Skeletal muscle tissue (tissue), 4 donors: ENCODE results near the gene TOX3. TPM values are rescaled to one million over a fixed set of nuclear protein-coding genes. Genes with fewer than 3 reads are reported as not detected.

ENCODE experiments used
- H3K27ac ChIP-seq: one replicate; pipeline ENCODE4 v1.7.0; 2013; ENCODE audit warnings: mild to moderate bottlenecking, low read depth, low read length, inconsistent platforms
- H3K27me3 ChIP-seq, 3 donors: one replicate each; pipeline ENCODE4 v1.7.0; 2013; ENCODE audit warnings: low read length in 3 of 3; ENCODE audit not compliant: control insufficient read depth in 3 of 3, insufficient read depth in 3 of 3
- H3K36me3 ChIP-seq, 3 donors: one replicate each; pipeline ENCODE4 v1.7.0; 2013; ENCODE audit warnings: low read length in 3 of 3; ENCODE audit not compliant: control insufficient read depth in 3 of 3, insufficient read depth in 3 of 3
- H3K4me1 ChIP-seq, 3 donors: one replicate each; pipeline ENCODE4 v1.7.0; 2013; ENCODE audit warnings: low read length in 3 of 3, mild to moderate bottlenecking in 3 of 3; ENCODE audit not compliant: control insufficient read depth in 3 of 3, insufficient read depth in 3 of 3
- H3K4me3 ChIP-seq, 3 donors: one replicate each; pipeline ENCODE4 v1.7.0; 2013; ENCODE audit warnings: low read length in 3 of 3
- H3K9ac ChIP-seq, 3 donors: one replicate each; pipeline ENCODE4 v1.7.0; 2013; ENCODE audit warnings: low read length in 3 of 3, mild to moderate bottlenecking in 3 of 3, moderate library complexity in 2 of 3, low read depth in 1 of 3
- H3K9me3 ChIP-seq, 3 donors: one replicate each; pipeline ENCODE4 v1.7.0; 2013; ENCODE audit warnings: low read length in 3 of 3; ENCODE audit not compliant: control insufficient read depth in 3 of 3
- total RNA-seq: library from RNA; depleted of rRNA; stranded (reverse); fragments of >200 nt; gene quantifications from one replicate; pipeline ENCODE4 v1.2.3, GENCODE V29; 2014
- donor health status: Osteomylitis.

Gene TOX3
- total RNA-seq, 1 donor from 2014 or later: 0.52 TPM

GRCh38 chr16:52416888-52417287 lies 130.1 kb downstream of the TOX3 start:
- Histone ChIP-seq H3K9me3 (no peaks in the 10 kb centered on the region), H3K4me3 (no peak overlapping the region), H3K9ac (no peak overlapping the region), H3K36me3 (no peaks in the 10 kb centered on the region), H3K27ac (no peak overlapping the region), H3K4me1 (no peaks in the 10 kb centered on the region), H3K27me3 (no peaks in the 10 kb centered on the region)

- Histone ChIP-seq H3K36me3 (no peaks in the 10 kb centered on the region), H3K4me3 (no peak overlapping the region), H3K27me3 (no peaks in the 10 kb centered on the region), H3K4me1 (no peaks in the 10 kb centered on the region), H3K27ac (no peak overlapping the region), H3K9ac (no peak overlapping the region), H3K9me3 (no peaks in the 10 kb centered on the region)
Observed at GRCh38 chr16:52411011-52411410, 135.9 kb downstream of the TOX3 start.

GRCh38 chr16:52408191-52408845 lies 138.6 kb downstream of the TOX3 start:
- Histone ChIP-seq H3K9ac (no peak overlapping the region), H3K27ac (no peak overlapping the region), H3K36me3 (no peaks in the 10 kb centered on the region), H3K4me1 (no peaks in the 10 kb centered on the region), H3K27me3 (no peaks in the 10 kb centered on the region), H3K4me3 (no peak overlapping the region), H3K9me3 (no peaks in the 10 kb centered on the region)

GRCh38 chr16:52407778-52408177 lies 139.2 kb downstream of the TOX3 start:
- no peak overlapping the region for H3K9ac ChIP-seq
- no peak overlapping the region for H3K27ac ChIP-seq
- no peaks in the 10 kb centered on the region for H3K36me3 ChIP-seq
- no peaks in the 10 kb centered on the region for H3K4me1 ChIP-seq
- no peaks in the 10 kb centered on the region for H3K9me3 ChIP-seq
- H3K27me3 ChIP-seq: no peaks in the 10 kb centered on the region
- no peak overlapping the region for H3K4me3 ChIP-seq

GRCh38 chr16:52405441-52405840 lies 141.5 kb downstream of the TOX3 start:
- no peaks in the 10 kb centered on the region for H3K9me3 ChIP-seq
- H3K4me1 ChIP-seq: no peaks in the 10 kb centered on the region

GRCh38 chr16:52404546-52404945 lies 142.4 kb downstream of the TOX3 start:
- H3K27ac ChIP-seq: no peak overlapping the region
- no peaks in the 10 kb centered on the region for H3K4me1 ChIP-seq
- H3K36me3 ChIP-seq: no peaks in the 10 kb centered on the region
- no peak overlapping the region for H3K9ac ChIP-seq
- H3K9me3 ChIP-seq: no peaks in the 10 kb centered on the region
- H3K4me3 ChIP-seq: no peak overlapping the region
- H3K27me3 ChIP-seq: no peaks in the 10 kb centered on the region

More at GRCh38 chr16:52405441-52405840, 141.5 kb downstream of the TOX3 start:
- H3K27me3 ChIP-seq: no peaks in the 10 kb centered on the region
- H3K4me3 ChIP-seq: no peak overlapping the region
- no peak overlapping the region for H3K9ac ChIP-seq
- H3K36me3 ChIP-seq: no peaks in the 10 kb centered on the region
- H3K27ac ChIP-seq: no peak overlapping the region

- Histone ChIP-seq H3K36me3 (no peaks in the 10 kb centered on the region), H3K27me3 (no peaks in the 10 kb centered on the region), H3K4me1 (no peaks in the 10 kb centered on the region)
Observed at GRCh38 chr16:52399116-52399515, 147.8 kb downstream of the TOX3 start.

GRCh38 chr16:52398491-52398960 lies 148.4 kb downstream of the TOX3 start:
- no peak overlapping the region for H3K27ac ChIP-seq
- no peaks in the 10 kb centered on the region for H3K27me3 ChIP-seq
- no peaks in the 10 kb centered on the region for H3K9me3 ChIP-seq
- H3K9ac ChIP-seq: no peak overlapping the region
- H3K4me1 ChIP-seq: no peaks in the 10 kb centered on the region
- no peak overlapping the region for H3K4me3 ChIP-seq
- H3K36me3 ChIP-seq: no peaks in the 10 kb centered on the region

More at GRCh38 chr16:52399116-52399515, 147.8 kb downstream of the TOX3 start:
- Histone ChIP-seq H3K4me3 (no peak overlapping the region), H3K9me3 (no peaks in the 10 kb centered on the region), H3K9ac (no peak overlapping the region), H3K27ac (no peak overlapping the region)

GRCh38 chr16:52398021-52398420 lies 148.9 kb downstream of the TOX3 start:
- Histone ChIP-seq H3K4me3 (no peak overlapping the region), H3K36me3 (no peaks in the 10 kb centered on the region), H3K4me1 (no peaks in the 10 kb centered on the region), H3K27me3 (no peaks in the 10 kb centered on the region), H3K9me3 (no peaks in the 10 kb centered on the region), H3K27ac (no peak overlapping the region), H3K9ac (no peak overlapping the region)

GRCh38 chr16:52393448-52393847 lies 153.5 kb downstream of the TOX3 start:
- H3K4me3 ChIP-seq: no peak overlapping the region
- no peaks in the 10 kb centered on the region for H3K4me1 ChIP-seq
- H3K9ac ChIP-seq: no peak overlapping the region
- no peaks in the 10 kb centered on the region for H3K9me3 ChIP-seq
- no peaks in the 10 kb centered on the region for H3K27me3 ChIP-seq
- H3K27ac ChIP-seq: no peak overlapping the region
- no peaks in the 10 kb centered on the region for H3K36me3 ChIP-seq
